HepG2 (cell line): ENCODE results near the gene SUPT6H. TPM values are rescaled to one million over a fixed set of nuclear protein-coding genes. Genes with fewer than 3 reads are reported as not detected.

Experiments used
- ADNP ChIP-seq: sonication (generic); formaldehyde crosslinking; IDR thresholded peaks from 2 replicates; pipeline ENCODE4 v1.4.0; 2020; ENCODE audit warnings: missing genetic modification reagents
- GPN1 ChIP-seq: sonication (generic); formaldehyde crosslinking; IDR thresholded peaks from 2 replicates; pipeline ENCODE4 v1.5.1; 2020; ENCODE audit warnings: missing genetic modification reagents, borderline replicate concordance
- HMG20A ChIP-seq: IDR thresholded peaks from 2 replicates; pipeline ENCODE4 v1.6.1; 2016; ENCODE audit warnings: borderline replicate concordance
- KLF6 ChIP-seq: IDR thresholded peaks from 2 replicates; pipeline ENCODE4 v1.8.0; 2016; ENCODE audit warnings: missing biosample characterization, missing genetic modification reagents
- MED8 ChIP-seq: sonication (generic); formaldehyde crosslinking; IDR thresholded peaks from 2 replicates; pipeline ENCODE4 v1.8.1; 2023; ENCODE audit warnings: mild to moderate bottlenecking, missing genetic modification reagents; ENCODE audit not compliant: insufficient replicate concordance
- MYNN ChIP-seq: sonication (generic); formaldehyde crosslinking; IDR thresholded peaks from 2 replicates; pipeline ENCODE4 v1.4.0; 2020; ENCODE audit warnings: mild to moderate bottlenecking, low read depth, missing genetic modification reagents
- NPAS2 ChIP-seq: sonication (generic); formaldehyde crosslinking; IDR thresholded peaks from 2 replicates; pipeline ENCODE4 v1.8.0; 2022; ENCODE audit warnings: mild to moderate bottlenecking, missing genetic modification reagents, borderline replicate concordance
- SAP130 ChIP-seq: IDR thresholded peaks from 2 replicates; pipeline ENCODE4 v1.6.1; 2016; ENCODE audit warnings: low read depth
- ZFAT ChIP-seq: sonication (generic); formaldehyde crosslinking; conservative IDR thresholded peaks from 2 replicates; pipeline ENCODE4 v1.8.1; 2023; ENCODE audit warnings: missing genetic modification reagents, inconsistent platforms
- ZFP36L2 ChIP-seq: sonication (generic); formaldehyde crosslinking; IDR thresholded peaks from 2 replicates; pipeline ENCODE4 v1.4.0; 2020; ENCODE audit warnings: missing genetic modification reagents
- ZNF292 ChIP-seq: sonication (generic); formaldehyde crosslinking; IDR thresholded peaks from 2 replicates; pipeline ENCODE4 v1.8.1; 2022; ENCODE audit warnings: mild to moderate bottlenecking, low read depth, missing genetic modification reagents, borderline replicate concordance
- ZNF616 ChIP-seq: sonication (generic); formaldehyde crosslinking; IDR thresholded peaks from 2 replicates; pipeline ENCODE4 v1.5.0; 2020; ENCODE audit warnings: low read depth, mild to moderate bottlenecking, missing genetic modification reagents
- ZNF747 ChIP-seq: sonication (generic); formaldehyde crosslinking; IDR thresholded peaks from 2 replicates; pipeline ENCODE4 v1.8.1; 2023; ENCODE audit warnings: missing genetic modification reagents, mild to moderate bottlenecking, borderline replicate concordance
- polyA plus RNA-seq, 8 experiments: library from polyadenylated mRNA; depleted of rRNA in 3 of 8; stranded (reverse) in 7 of 8; unstranded in 1 of 8; fragments of >200 nt; fragmentation: Illumina TruSeq in 4 of 8; extraction: Trizol in 4 of 8; gene quantifications; 2 replicates each; pipeline versions ENCODE4 v1.2.1 to v1.2.3, GENCODE V29; 2011 to 2016; ENCODE audit warnings: low read depth in 4 of 8, missing spikeins in 1 of 8, mixed read lengths in 1 of 8; ENCODE audit not compliant: insufficient read depth in 1 of 8
- total RNA-seq, 5 experiments: library from RNA; depleted of rRNA; stranded (reverse); fragments of >200 nt; fragmentation: Illumina TruSeq; extraction: Trizol; gene quantifications; 2 replicates each; pipeline ENCODE4 v1.2.3, GENCODE V29; 2016; ENCODE audit warnings: low read depth in 1 of 5
- TF ChIP-seq, protein P1 (sequence below): sonication (generic); formaldehyde crosslinking; IDR thresholded peaks from 2 replicates; pipeline ENCODE4 v1.8.1; 2022; ENCODE audit warnings: low read depth, mild to moderate bottlenecking, missing genetic modification reagents
- TF ChIP-seq, protein P2 (sequence below): sonication (generic); formaldehyde crosslinking; IDR thresholded peaks from 2 replicates; pipeline ENCODE4 v1.5.0; 2020; ENCODE audit warnings: missing genetic modification reagents
- TF ChIP-seq, protein P3 (sequence below): sonication (generic); formaldehyde crosslinking; IDR thresholded peaks from 2 replicates; pipeline ENCODE4 v1.4.0; 2020; ENCODE audit warnings: mild to moderate bottlenecking, missing genetic modification reagents
- TF ChIP-seq, protein P4 (sequence below): sonication (generic); formaldehyde crosslinking; IDR thresholded peaks from 2 replicates; pipeline ENCODE4 v1.4.0; 2020; ENCODE audit warnings: missing genetic modification reagents

The SUPT6H gene
- total and polyA plus RNA-seq, 2 of the 13 experiments (the other 11 are each of a cell fraction or from before 2014, with no cell fraction given): 32.7 to 39.9 TPM

DNA sequence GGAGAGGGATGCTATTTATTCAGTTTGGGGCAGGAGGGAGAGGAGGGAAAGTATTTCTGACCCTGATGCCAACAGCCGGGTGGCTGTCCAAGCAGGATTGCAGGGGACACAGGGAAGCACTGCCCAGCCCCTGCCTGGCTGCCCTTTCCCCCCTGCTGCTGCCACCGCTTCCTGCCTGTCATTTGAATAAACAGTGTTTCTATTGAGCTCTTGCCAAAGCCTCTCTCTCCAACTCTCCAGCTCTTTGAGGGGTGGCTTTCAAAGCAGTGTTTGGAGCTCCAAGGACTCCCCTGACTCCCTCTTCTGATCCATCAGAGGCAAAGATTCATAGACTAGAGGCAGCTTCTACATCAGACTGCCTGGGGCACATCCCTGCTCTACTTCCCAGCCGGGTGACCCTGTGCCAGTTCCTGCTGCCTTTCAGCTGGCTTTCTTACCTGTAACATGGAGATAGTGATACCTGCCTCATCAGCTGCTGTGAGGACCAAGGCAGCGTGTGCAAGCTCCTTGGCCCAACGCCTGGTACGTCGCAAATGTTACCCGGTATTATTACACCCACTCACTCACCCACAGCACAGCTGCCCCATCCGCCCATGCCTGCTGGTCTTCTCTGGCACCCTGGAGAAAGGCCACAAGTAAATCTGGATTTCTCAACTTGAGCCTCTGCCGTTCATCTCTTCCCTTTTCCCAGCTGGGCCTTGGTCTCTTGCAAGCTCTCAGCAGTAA is 40.2 kb downstream of the SUPT6H start (continued):
- TF ChIP-seq, protein P1, sequence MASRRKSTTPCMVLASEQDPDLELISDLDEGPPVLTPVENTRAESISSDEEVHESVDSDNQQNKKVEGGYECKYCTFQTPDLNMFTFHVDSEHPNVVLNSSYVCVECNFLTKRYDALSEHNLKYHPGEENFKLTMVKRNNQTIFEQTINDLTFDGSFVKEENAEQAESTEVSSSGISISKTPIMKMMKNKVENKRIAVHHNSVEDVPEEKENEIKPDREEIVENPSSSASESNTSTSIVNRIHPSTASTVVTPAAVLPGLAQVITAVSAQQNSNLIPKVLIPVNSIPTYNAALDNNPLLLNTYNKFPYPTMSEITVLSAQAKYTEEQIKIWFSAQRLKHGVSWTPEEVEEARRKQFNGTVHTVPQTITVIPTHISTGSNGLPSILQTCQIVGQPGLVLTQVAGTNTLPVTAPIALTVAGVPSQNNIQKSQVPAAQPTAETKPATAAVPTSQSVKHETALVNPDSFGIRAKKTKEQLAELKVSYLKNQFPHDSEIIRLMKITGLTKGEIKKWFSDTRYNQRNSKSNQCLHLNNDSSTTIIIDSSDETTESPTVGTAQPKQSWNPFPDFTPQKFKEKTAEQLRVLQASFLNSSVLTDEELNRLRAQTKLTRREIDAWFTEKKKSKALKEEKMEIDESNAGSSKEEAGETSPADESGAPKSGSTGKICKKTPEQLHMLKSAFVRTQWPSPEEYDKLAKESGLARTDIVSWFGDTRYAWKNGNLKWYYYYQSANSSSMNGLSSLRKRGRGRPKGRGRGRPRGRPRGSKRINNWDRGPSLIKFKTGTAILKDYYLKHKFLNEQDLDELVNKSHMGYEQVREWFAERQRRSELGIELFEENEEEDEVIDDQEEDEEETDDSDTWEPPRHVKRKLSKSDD (CRISPR knock-in tag): no peak
- TF ChIP-seq ADNP (CRISPR knock-in tag) (no peak), MED8 (CRISPR knock-in tag) (no peak), ZFAT (CRISPR knock-in tag) (no peak), ZNF747 (CRISPR knock-in tag) (no peak), HMG20A (CRISPR knock-in tag) (no peak), NPAS2 (no peak), MYNN (CRISPR knock-in tag) (no peak), SAP130 (CRISPR knock-in tag) (peak; percentile 60), ZNF292 (peak; percentile 36; the same call in 1 of the 2 replicates), ZFP36L2 (CRISPR knock-in tag) (no peak), KLF6 (CRISPR knock-in tag) (no peak), GPN1 (CRISPR knock-in tag) (no peak), ZNF616 (CRISPR knock-in tag) (no peak)
- TF ChIP-seq, protein P2, sequence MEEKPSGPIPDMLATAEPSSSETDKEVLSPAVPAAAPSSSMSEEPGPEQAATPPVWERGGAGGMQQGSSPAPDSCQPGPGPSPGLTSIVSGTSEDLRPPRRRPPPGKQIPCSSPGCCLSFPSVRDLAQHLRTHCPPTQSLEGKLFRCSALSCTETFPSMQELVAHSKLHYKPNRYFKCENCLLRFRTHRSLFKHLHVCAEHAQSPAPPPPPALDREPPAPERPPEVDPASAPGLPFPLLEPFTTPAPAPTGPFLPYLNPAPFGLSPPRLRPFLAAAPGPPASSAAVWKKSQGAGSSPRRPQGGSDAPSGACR (CRISPR knock-in tag): no peak
- TF ChIP-seq, protein P3, sequence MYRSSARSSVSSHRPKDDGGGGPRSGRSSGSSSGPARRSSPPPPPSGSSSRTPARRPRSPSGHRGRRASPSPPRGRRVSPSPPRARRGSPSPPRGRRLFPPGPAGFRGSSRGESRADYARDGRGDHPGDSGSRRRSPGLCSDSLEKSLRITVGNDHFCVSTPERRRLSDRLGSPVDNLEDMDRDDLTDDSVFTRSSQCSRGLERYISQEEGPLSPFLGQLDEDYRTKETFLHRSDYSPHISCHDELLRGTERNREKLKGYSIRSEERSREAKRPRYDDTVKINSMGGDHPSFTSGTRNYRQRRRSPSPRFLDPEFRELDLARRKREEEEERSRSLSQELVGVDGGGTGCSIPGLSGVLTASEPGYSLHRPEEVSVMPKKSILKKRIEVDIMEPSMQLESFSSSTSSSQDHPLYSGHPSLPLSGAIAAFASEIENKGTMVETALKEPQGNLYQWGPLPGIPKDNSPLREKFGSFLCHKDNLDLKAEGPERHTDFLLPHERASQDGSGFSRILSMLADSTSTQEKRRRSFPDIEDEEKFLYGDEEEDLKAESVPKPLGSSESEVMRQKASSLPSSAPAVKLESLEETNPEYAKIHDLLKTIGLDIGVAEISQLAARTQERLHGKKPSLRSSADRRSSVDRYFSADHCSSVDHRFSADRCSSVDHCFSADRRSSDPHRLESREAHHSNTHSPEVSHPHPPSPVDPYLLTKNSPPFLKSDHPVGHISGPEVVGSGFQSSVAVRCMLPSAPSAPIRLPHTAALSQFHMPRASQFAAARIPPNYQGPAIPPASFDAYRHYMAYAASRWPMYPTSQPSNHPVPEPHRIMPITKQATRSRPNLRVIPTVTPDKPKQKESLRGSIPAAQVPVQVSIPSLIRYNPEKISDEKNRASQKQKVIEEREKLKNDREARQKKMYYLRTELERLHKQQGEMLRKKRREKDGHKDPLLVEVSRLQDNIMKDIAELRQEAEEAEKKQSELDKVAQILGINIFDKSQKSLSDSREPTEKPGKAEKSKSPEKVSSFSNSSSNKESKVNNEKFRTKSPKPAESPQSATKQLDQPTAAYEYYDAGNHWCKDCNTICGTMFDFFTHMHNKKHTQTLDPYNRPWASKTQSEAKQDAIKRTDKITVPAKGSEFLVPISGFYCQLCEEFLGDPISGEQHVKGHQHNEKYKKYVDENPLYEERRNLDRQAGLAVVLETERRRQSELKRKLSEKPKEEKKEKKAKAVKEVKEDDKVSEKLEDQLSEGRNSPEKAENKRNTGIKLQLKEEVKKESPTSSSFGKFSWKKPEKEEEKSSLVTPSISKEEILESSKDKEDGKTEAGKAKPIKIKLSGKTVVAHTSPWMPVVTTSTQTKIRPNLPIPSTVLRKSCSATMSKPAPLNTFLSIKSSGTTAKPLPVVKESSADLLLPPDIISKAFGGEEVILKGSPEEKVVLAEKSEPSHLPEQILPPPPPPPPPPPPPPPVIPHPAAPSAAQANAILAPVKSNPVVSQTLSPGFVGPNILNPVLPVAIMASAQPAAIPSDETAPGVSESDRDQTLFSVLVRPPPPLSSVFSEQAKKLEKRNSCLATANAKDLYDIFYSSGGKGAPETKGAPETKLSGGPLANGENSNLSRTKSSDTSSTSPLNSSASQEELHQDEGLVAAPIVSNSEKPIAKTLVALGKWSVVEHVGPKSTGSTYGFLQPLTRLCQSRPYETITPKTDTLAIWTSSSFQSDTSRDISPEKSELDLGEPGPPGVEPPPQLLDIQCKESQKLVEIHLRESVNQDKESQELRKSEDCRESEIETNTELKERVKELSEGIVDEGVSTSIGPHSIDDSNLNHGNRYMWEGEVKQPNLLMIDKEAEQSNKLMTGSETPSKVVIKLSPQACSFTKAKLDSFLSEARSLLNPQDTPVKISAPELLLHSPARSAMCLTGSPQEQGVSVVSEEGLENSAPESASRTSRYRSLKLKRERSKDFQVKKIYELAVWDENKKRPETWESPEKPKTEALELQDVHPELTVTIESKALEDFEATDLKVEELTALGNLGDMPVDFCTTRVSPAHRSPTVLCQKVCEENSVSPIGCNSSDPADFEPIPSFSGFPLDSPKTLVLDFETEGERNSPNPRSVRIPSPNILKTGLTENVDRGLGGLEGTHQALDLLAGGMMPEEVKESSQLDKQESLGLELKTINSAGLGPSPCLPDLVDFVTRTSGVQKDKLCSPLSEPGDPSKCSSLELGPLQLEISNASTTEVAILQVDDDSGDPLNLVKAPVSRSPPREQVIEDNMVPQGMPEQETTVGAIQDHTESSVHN (CRISPR knock-in tag): no peak
- TF ChIP-seq, protein P4, sequence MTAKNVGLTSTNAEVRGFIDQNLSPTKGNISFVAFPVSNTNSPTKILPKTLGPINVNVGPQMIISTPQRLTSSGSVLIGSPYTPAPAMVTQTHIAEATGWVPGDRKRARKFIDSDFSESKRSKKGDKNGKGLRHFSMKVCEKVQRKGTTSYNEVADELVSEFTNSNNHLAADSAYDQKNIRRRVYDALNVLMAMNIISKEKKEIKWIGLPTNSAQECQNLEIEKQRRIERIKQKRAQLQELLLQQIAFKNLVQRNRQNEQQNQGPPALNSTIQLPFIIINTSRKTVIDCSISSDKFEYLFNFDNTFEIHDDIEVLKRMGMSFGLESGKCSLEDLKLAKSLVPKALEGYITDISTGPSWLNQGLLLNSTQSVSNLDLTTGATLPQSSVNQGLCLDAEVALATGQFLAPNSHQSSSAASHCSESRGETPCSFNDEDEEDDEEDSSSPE (CRISPR knock-in tag): no peak
